HG03354 (cell line): Measurements from ENCODE around the gene SLC24A3.
"Not testable (repeated sequence)": the region's sequence is repeated elsewhere in the genome, so short reads cannot be mapped to it uniquely, and the experiment has no call there.

Experiments
- ATAC-seq: cut with Tn5 transposase; IDR thresholded peaks from one replicate; pipeline ENCODE4 v1.9.1; 2021; ENCODE audit warnings: mild to moderate bottlenecking; ENCODE audit not compliant: unreplicated experiment, poor library complexity, severe bottlenecking

Gene SLC24A3

GRCh38 chr20:19673575-19673974 lies 461.1 kb downstream of the SLC24A3 start:
- ATAC-seq, result no peak

DNA sequence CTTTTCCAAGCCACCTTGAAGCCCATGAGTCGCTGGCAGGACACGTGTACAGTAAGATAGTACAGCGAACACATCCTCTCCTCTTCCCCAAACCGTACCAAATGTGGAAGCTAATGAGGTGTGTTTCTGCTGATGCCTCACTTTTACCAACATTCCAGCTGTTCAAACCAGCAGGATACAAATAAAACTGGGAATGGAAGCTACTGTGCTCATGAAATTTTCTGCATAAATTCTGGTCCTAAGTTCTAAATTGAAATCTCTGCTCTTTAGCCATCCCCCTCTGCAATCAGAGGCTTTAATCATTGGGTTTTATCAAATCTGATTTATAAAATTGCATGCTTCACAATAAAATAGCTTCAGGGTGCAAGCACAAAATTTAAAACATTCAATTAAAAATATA lies 463.8 kb downstream of the SLC24A3 start:
- no peak for ATAC-seq

- no peak for ATAC-seq
Observed at GRCh38 chr20:19677336-19677735, 464.9 kb downstream of the SLC24A3 start.

GRCh38 chr20:19678591-19678990 lies 466.1 kb downstream of the SLC24A3 start:
- ATAC-seq, result not testable (repeated sequence)

DNA sequence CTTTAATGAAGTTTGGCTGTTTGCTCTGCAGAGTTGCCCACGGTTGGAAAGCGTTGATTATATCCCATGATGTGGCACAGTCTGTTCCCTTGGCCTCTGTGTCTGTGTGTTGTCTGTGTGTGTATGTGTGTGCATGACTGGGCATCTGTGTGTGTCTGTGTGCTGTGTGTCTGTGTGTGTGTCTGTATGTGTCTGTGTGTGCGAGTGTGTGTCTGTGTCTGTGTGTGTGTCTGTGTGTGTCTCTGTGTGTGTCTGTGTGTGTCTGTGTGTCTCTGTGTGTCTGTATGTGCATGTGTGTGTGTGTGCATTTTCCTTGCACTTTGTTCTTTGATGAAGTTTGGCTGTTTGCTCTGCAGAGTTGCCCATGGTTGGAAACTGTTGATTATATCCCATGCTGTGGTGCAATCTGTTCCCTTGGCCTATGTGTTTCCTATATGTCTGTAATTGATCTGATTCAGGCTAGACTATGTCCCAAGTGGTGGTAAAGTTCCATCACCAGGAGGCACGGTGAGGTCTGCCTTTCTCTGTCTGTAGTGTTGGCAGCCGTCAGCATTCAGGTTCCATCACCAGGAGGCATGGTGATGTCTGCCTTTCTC lies 467.6 kb downstream of the SLC24A3 start:
- no peak for ATAC-seq

GRCh38 chr20:19682249-19682648 lies 469.8 kb downstream of the SLC24A3 start:
- ATAC-seq, result no peak

GRCh38 chr20:19683188-19683587 lies 470.7 kb downstream of the SLC24A3 start:
- ATAC-seq, result no peak

- no peak for ATAC-seq
Observed at GRCh38 chr20:19683822-19684221, 471.4 kb downstream of the SLC24A3 start.

DNA sequence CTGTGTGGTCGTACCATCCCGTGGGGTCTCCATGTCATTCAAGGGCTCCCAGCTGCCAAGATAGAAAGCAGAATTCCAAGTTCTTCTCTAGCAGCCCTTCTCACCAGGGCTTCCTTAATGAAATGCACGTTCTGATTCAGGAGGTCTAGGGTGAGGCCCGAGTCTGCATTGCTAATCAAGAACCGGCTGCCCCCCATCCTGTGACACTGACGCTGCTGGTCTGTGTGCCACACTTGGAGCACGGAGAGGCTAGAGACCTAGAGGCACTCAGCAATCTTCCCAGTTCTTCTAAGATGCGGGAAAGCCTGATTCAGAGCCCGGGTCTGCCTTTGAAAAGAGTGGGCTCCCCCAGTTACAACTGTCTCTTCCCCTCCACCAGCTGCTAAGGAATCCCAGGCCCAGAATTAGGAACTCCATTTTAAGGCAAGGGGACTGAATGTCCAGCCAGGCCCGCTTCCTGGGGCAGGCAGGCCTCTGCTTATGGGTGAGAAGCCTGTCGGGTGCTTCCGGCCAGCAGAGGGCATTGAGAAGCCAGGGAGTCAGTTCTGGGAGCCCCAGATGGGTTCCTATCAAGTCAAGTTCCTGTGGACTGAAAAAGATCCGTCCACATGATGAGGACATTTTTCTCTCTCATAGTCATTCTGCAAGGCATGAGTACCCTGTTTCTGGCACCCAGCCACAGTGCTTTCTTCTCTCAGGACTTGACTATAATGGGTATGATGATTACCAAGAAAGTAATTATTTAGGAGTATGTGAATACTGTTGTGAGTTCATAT lies 475.8 kb downstream of the SLC24A3 start:
- ATAC-seq, result no peak

GRCh38 chr20:19690462-19690861 lies 478.0 kb downstream of the SLC24A3 start:
- ATAC-seq, result no peak

DNA sequence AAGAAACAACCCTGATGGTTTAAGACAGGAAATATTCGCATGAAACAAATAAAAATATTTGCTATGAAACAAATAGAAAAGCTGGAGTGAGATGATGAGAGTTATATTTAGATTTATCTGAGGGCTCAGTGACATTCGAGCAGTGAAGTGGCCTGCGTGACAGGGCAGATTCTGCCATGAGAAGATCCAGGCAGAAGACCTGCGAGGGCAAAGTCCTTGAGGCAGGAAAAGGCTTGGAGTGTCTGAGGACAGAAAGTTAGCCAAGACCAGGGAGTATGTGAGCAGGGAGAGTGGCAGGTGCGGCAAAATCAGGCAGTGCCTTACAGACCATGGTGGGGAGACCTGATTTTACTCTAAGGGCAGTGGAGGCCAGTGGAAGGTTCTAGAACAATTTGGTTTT lies 478.7 kb downstream of the SLC24A3 start:
- no peak for ATAC-seq

GRCh38 chr20:19692100-19692499 lies 479.7 kb downstream of the SLC24A3 start:
- no peak for ATAC-seq

GRCh38 chr20:19692685-19693119 lies 480.3 kb downstream of the SLC24A3 start:
- ATAC-seq, result no peak

- ATAC-seq, result no peak
Observed at GRCh38 chr20:19693508-19693907, 481.1 kb downstream of the SLC24A3 start.

GRCh38 chr20:19695081-19695480 lies 482.6 kb downstream of the SLC24A3 start:
- ATAC-seq, result no peak

- no peak for ATAC-seq
Observed at GRCh38 chr20:19696620-19697019, 484.2 kb downstream of the SLC24A3 start.

GRCh38 chr20:19697415-19697814 lies 485.0 kb downstream of the SLC24A3 start:
- no peak for ATAC-seq

DNA sequence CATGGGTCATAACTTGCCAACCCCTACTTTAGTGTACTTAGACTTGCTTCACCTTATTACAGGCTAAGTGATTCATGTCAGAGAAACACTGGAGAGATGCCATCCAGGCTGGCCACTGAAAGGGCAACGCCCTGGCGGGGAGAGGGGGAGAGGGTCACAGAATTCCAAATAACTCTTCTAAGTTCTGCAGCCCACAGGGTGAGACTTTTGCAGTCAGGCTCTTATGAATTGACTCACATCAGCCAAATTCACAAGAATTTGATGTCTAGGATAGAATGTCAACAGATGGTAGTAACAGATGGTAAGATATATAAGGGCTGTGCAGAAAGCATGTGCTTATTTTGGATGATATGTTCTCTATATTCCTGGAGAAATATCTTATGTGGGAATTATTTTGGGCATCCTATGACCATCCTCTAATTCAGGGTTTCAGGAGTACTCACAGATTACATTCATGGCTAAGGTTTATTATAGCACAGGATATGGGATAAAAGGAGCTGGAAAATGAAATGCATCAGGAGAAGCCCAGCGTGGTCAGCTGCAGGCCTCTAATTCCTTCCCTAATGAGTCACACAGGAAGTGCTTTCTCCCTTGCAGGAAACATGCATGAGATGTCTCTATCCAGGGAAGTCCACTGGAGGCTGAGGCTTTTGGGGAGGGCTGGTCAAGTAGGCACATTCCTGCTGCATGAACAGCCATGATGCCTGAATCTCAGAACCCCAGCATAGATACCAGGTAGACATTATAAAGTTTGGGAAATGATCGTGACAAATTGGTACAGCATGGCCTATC lies 486.9 kb downstream of the SLC24A3 start:
- no peak for ATAC-seq

- no peak for ATAC-seq
Observed at GRCh38 chr20:19701429-19701828, 489.0 kb downstream of the SLC24A3 start.

DNA sequence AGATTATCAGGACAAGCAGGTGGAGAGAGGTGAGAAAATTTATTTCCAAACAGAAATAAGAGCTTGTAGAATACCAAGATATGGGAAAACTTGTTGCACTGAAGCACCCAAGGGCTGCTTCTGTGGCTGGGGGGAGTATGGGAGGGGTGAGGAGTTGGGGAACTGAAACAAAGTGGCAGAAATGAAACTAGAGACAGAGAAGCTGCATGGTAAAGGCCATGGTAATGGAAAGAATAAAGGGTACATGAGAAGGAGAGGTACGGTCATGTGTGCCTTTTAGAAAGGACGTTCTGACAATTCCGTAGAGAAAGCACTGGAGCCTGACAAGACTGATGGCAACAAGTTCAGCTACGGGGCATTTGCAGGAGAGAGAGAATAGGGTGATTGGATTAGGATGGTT lies 494.0 kb downstream of the SLC24A3 start:
- ATAC-seq, result peak; percentile 82
